SK-N-SH (cell line): Measurements from ENCODE around the gene C11orf86. TPM values are rescaled to one million over a fixed set of nuclear protein-coding genes. Genes with fewer than 3 reads are reported as not detected.

Source experiments
- CTCF ChIA-PET: fragments of 300-600, 350-600 bp; formaldehyde crosslinking; extraction: SDS; loops from one replicate; lab custom pipeline; 2021; lab: Yijun Ruan, JAX
- POLR2A ChIA-PET: fragments of 350-600 bp; sonication (Branson Sonifier 250); formaldehyde crosslinking; extraction: SDS; loops from one replicate; lab custom pipeline; 2020; ENCODE audit warnings: antibody characterized with exemption, inconsistent platforms; lab: Yijun Ruan, JAX
- DNase-seq: peaks from one replicate; pipeline ENCODE4 v3.0.0; 2012
- H2AFZ ChIP-seq: fragments of 200-600 bp; sonication (generic); 2 replicates; pipeline ENCODE4 v1.8.1; 2016; ENCODE audit warnings: antibody characterized with exemption, mild to moderate bottlenecking, low read depth
- H3F3A ChIP-seq: fragments of 200-600 bp; sonication (generic); replicated peaks from 2 replicates; pipeline ENCODE3; 2016; ENCODE audit warnings: antibody characterized with exemption, mild to moderate bottlenecking; ENCODE audit not compliant: insufficient read depth
- H3K27ac ChIP-seq, 2 experiments: fragments of 200-500 bp in 1 of 2; fragments of 200-600 bp in 1 of 2; sonication (Bioruptor generic) in 1 of 2; sonication (generic), shearing (Covaris generic) in 1 of 2; 2 replicates each; pipeline versions ENCODE4 v1.5.1 to v1.6.1; 2014 to 2016; ENCODE audit warnings: low read depth in 2 of 2, inconsistent platforms in 1 of 2, low read length in 1 of 2, mild to moderate bottlenecking in 1 of 2, mixed read lengths in 1 of 2
- H3K27me3 ChIP-seq: fragments of 200-600 bp; sonication (generic), shearing (Covaris generic); 2 replicates; pipeline ENCODE4 v1.6.1; 2016; ENCODE audit warnings: mixed run types; ENCODE audit not compliant: insufficient read depth
- H3K36me3 ChIP-seq, 2 experiments: fragments of 200-500 bp in 1 of 2; fragments of 200-600 bp in 1 of 2; sonication (Bioruptor generic) in 1 of 2; sonication (generic) in 1 of 2; replicated peaks in 1 of 2; 2 replicates each; pipeline versions ENCODE3 to v1.5.1; 2014 to 2016; ENCODE audit warnings: low read length in 1 of 2, mild to moderate bottlenecking in 1 of 2; ENCODE audit not compliant: insufficient read depth in 2 of 2, control insufficient read depth in 1 of 2
- H3K4me1 ChIP-seq, 2 experiments: fragments of 200-500 bp in 1 of 2; fragments of 200-600 bp in 1 of 2; sonication (Bioruptor generic) in 1 of 2; sonication (generic), shearing (Covaris generic) in 1 of 2; 2 replicates each; pipeline versions ENCODE4 v1.5.1 to v1.6.1; 2014 to 2016; ENCODE audit warnings: low read depth in 1 of 2, low read length in 1 of 2, mixed run types in 1 of 2; ENCODE audit not compliant: insufficient read depth in 2 of 2, control insufficient read depth in 1 of 2
- H3K4me2 ChIP-seq: fragments of 200-600 bp; sonication (generic), shearing (Covaris generic); 2 replicates; pipeline ENCODE4 v1.6.1; 2017; ENCODE audit warnings: mixed run types
- H3K4me3 ChIP-seq, 2 experiments: fragments of 200-500 bp in 1 of 2; fragments of 200-600 bp in 1 of 2; sonication (Bioruptor generic) in 1 of 2; sonication (generic), shearing (Covaris generic) in 1 of 2; 2 replicates each; pipeline versions ENCODE4 v1.5.1 to v1.8.1; 2014 to 2016; ENCODE audit warnings: low read depth in 2 of 2, inconsistent platforms in 1 of 2, low read length in 1 of 2, mild to moderate bottlenecking in 1 of 2, mixed read lengths in 1 of 2, moderate library complexity in 1 of 2
- H3K79me2 ChIP-seq: fragments of 200-600 bp; sonication (generic); 2 replicates; pipeline ENCODE4 v1.8.1; 2017; ENCODE audit warnings: mild to moderate bottlenecking; ENCODE audit not compliant: insufficient read depth
- H3K9ac ChIP-seq: fragments of 200-600 bp; sonication (generic); 2 replicates; pipeline ENCODE4 v1.6.1; 2017; ENCODE audit warnings: mixed run types
- H3K9me2 ChIP-seq: fragments of 200-600 bp; sonication (generic); 2 replicates; pipeline ENCODE4 v1.6.1; 2017; ENCODE audit warnings: mixed run types
- H3K9me3 ChIP-seq: fragments of 200-600 bp; sonication (generic); 2 replicates; pipeline ENCODE4 v1.6.1; 2017; ENCODE audit warnings: mixed run types, mild to moderate bottlenecking, moderate library complexity
- H4K20me1 ChIP-seq: fragments of 200-600 bp; sonication (generic); 2 replicates; pipeline ENCODE4 v1.6.1; 2017; ENCODE audit warnings: mild to moderate bottlenecking, mixed run types; ENCODE audit not compliant: insufficient read depth
- EZH2phosphoT487 ChIP-seq: fragments of 200-600 bp; sonication (generic); IDR thresholded peaks from 2 replicates; pipeline ENCODE4 v1.6.1; 2017; ENCODE audit warnings: low read depth, mixed run types, mild to moderate bottlenecking, antibody characterized with exemption, moderate library complexity, borderline replicate concordance
- JUND ChIP-seq: IDR thresholded peaks from 2 replicates; pipeline ENCODE4 v1.4.0; 2012
- MEF2A ChIP-seq: IDR thresholded peaks from 2 replicates; pipeline ENCODE4 v1.4.0; 2012; ENCODE audit warnings: low read depth, borderline replicate concordance
- NFIC ChIP-seq: IDR thresholded peaks from 2 replicates; pipeline ENCODE4 v1.4.0; 2012; ENCODE audit warnings: borderline replicate concordance
- RCOR1 ChIP-seq: fragments of 150-350 bp; IDR thresholded peaks from 2 replicates; pipeline ENCODE4 v1.6.1; 2017; ENCODE audit warnings: antibody characterized with exemption, low read length
- REST ChIP-seq: IDR thresholded peaks from 2 replicates; pipeline ENCODE4 v1.6.1; 2012; ENCODE audit warnings: mild to moderate bottlenecking, low read depth, low read length, moderate library complexity
- SIN3A ChIP-seq: IDR thresholded peaks from 2 replicates; pipeline ENCODE4 v1.6.1; 2012; ENCODE audit warnings: low read depth, mild to moderate bottlenecking, low read length, moderate library complexity, borderline replicate concordance
- TCF12 ChIP-seq: IDR thresholded peaks from 2 replicates; pipeline ENCODE4 v1.4.0; 2012
- TEAD4 ChIP-seq: IDR thresholded peaks from 2 replicates; pipeline ENCODE4 v1.4.0; 2012; ENCODE audit warnings: mild to moderate bottlenecking, borderline replicate concordance; ENCODE audit not compliant: insufficient read depth
- YY1 ChIP-seq: IDR thresholded peaks from 2 replicates; pipeline ENCODE4 v1.4.0; 2012; ENCODE audit warnings: low read depth, mild to moderate bottlenecking
- WGBS: methylation state at CpG from one replicate; pipeline ENCODE4 v1.1.6; 2017; ENCODE audit warnings: low lambda C conversion rate; 5-methylcytosine and 5-hydroxymethylcytosine counted together
- polyA plus RNA-seq, 3 experiments: library from polyadenylated mRNA; depleted of rRNA; stranded (reverse); fragments of >200 nt; gene quantifications; 2 replicates each; pipeline ENCODE4 v1.2.3, GENCODE V29; 2012
- TF ChIP-seq, protein P1 (sequence below): IDR thresholded peaks from 2 replicates; pipeline ENCODE4 v1.4.0; 2012; ENCODE audit warnings: low read depth, borderline replicate concordance
- TF ChIP-seq, protein P2 (sequence below): IDR thresholded peaks from 2 replicates; pipeline ENCODE4 v1.4.0; 2012; ENCODE audit warnings: low read depth, borderline replicate concordance
- TF ChIP-seq, protein P3 (sequence below): fragments of 200-600 bp; sonication (generic); IDR thresholded peaks from 2 replicates; pipeline ENCODE4 v1.6.1; 2017; ENCODE audit warnings: antibody characterized with exemption, mild to moderate bottlenecking, moderate library complexity

The C11orf86 gene
- polyA plus RNA-seq, 1 of the 3 experiments (the other 2 are of a cell fraction), result 0.08 TPM

GRCh38 chr11:66937193-66937733 is 37.8 kb upstream of the C11orf86 start:
- no peaks in the 10 kb centered on the region for H3K36me3 ChIP-seq
- H3K9ac ChIP-seq, result no peak overlapping the region
- no peaks in the 10 kb centered on the region for H3F3A ChIP-seq
- TF ChIP-seq, protein P1, sequence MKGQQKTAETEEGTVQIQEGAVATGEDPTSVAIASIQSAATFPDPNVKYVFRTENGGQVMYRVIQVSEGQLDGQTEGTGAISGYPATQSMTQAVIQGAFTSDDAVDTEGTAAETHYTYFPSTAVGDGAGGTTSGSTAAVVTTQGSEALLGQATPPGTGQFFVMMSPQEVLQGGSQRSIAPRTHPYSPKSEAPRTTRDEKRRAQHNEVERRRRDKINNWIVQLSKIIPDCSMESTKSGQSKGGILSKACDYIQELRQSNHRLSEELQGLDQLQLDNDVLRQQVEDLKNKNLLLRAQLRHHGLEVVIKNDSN, result no peak
- TF ChIP-seq, protein P2, sequence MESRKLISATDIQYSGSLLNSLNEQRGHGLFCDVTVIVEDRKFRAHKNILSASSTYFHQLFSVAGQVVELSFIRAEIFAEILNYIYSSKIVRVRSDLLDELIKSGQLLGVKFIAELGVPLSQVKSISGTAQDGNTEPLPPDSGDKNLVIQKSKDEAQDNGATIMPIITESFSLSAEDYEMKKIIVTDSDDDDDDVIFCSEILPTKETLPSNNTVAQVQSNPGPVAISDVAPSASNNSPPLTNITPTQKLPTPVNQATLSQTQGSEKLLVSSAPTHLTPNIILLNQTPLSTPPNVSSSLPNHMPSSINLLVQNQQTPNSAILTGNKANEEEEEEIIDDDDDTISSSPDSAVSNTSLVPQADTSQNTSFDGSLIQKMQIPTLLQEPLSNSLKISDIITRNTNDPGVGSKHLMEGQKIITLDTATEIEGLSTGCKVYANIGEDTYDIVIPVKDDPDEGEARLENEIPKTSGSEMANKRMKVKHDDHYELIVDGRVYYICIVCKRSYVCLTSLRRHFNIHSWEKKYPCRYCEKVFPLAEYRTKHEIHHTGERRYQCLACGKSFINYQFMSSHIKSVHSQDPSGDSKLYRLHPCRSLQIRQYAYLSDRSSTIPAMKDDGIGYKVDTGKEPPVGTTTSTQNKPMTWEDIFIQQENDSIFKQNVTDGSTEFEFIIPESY, result no peak
- TF ChIP-seq SIN3A, result no peak
- no peak for TF ChIP-seq JUND
- no peak for TF ChIP-seq REST
- no peak for TF ChIP-seq MEF2A
- no peak for TF ChIP-seq TCF12
- TF ChIP-seq YY1, result no peak
- TF ChIP-seq, protein P3, sequence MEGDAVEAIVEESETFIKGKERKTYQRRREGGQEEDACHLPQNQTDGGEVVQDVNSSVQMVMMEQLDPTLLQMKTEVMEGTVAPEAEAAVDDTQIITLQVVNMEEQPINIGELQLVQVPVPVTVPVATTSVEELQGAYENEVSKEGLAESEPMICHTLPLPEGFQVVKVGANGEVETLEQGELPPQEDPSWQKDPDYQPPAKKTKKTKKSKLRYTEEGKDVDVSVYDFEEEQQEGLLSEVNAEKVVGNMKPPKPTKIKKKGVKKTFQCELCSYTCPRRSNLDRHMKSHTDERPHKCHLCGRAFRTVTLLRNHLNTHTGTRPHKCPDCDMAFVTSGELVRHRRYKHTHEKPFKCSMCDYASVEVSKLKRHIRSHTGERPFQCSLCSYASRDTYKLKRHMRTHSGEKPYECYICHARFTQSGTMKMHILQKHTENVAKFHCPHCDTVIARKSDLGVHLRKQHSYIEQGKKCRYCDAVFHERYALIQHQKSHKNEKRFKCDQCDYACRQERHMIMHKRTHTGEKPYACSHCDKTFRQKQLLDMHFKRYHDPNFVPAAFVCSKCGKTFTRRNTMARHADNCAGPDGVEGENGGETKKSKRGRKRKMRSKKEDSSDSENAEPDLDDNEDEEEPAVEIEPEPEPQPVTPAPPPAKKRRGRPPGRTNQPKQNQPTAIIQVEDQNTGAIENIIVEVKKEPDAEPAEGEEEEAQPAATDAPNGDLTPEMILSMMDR, result no peak
- TF ChIP-seq TEAD4, result no peak
- no peak for TF ChIP-seq EZH2phosphoT487
- no peak for TF ChIP-seq RCOR1
- TF ChIP-seq NFIC, result no peak
- TF ChIP-seq, all 33 proteins: peak for 0
- Histone ChIP-seq H3K4me1 (peaks cover 0 to 10% of the 10 kb centered on the region in 2 experiments; a peak in 1 of 4 replicates), H3K27me3 (no peaks in the 10 kb centered on the region), H2AFZ (no peak overlapping the region), H3K27ac (no peak overlapping the region), H3K4me3 (no peak overlapping the region), H3K9me2 (no peaks in the 10 kb centered on the region), H3K79me2 (no peaks in the 10 kb centered on the region), H4K20me1 (no peaks in the 10 kb centered on the region), H3K4me2 (no peak overlapping the region), H3K9me3 (no peaks in the 10 kb centered on the region)
- no peak for DNase-seq
- ChIA-PET POLR2A (no interaction called here), CTCF (interaction anchor here (1.4 kb wide), 1 partner anchor 12 kb away, joined by 4 read pairs; no protein-coding TSS in a partner anchor)
- WGBS, result 95% methylated on average over 1 of the region's 1 CpG
